ENCODE results near the gene LAMP1.
"Not testable (repeated sequence)": the region's sequence is repeated elsewhere in the genome, so short reads cannot be mapped to it uniquely, and the experiment has no call there.

Gene LAMP1

DNA sequence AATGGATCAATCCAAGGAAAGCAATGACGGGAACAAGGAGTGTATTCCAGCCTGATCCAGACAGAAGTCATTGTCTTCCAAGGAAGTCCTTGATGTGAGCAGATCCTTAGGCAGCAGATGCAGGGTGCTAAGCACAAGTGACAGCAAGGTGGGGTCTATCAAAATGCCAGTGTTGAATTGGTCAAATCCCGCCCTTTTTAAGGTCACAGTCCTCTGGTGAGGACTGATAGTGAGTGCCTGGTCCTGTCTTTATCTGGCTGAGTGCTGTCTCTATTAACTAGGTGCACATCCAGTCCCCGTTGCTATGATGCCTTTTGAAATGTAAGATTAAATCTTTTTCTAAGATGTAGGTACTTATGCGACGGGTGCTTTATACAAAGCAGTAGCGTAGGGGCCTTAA, 1.3 kb upstream of the LAMP1 start:
- Histone ChIP-seq H3K36me3 (0 out of 2 replicates have a peak, but pooled peaks cover 7% of the 10 kb centered on the region), H3K27me3 (peaks cover 38% of the 10 kb centered on the region), H3K9me3 (no peaks in the 10 kb centered on the region), H3K4me2 (peak overlapping the region; percentile 86), H3K4me3 (peak overlapping the region; percentile 93; the same call in 1 of the 2 replicates), H3K9ac (no peak overlapping the region), H3K27ac (no peak overlapping the region), H4K20me1 (peaks cover 34% of the 10 kb centered on the region), H3K4me1 (peaks cover 34% of the 10 kb centered on the region)
- no peak for TF ChIP-seq Cebpa-rat (IDR thresholded peaks at IDR 0.05)

DNA sequence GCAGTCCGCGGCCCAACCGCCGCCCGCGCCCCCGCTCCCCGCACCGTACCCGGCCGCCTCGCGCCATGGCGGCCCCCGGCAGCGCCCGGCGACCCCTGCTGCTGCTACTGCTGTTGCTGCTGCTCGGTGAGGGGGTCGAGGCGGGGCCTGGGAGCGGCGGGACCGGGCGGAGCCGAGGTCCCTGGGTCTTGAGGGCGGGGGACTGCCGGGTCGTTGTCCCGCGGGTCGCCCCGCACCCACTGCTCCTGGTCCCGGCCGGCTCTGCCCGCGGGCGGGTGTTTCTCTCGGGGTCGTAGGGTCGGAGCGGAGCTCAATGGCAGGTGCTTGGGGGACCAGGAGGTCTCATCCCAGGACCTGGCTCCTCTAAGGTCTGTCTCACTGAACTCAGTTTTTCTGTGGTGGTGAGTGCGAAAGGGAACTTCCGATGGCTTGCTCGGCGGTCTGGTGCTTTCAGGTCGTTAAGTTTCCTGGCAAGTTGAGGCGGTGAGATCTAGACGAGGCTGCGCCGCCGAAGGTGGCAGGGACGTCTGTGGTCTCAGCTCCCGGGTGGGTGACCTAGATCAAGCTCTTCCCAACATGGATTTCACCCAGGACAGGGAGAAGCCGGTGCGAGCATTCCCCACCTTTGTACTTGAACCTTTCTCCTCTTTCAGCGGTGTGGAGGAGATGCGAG, 467 bp downstream of the LAMP1 start:
- H3K4me2 ChIP-seq, result peak overlapping the region; percentile 93
- peak overlapping the region; percentile 93 for H3K4me3 ChIP-seq
- H3K27ac ChIP-seq, result peak overlapping the region; percentile 93
- H3K9me3 ChIP-seq, result no peaks in the 10 kb centered on the region
- peaks cover 26% of the 10 kb centered on the region for H3K4me1 ChIP-seq
- peak overlapping the region; percentile 96 for H3K9ac ChIP-seq
- peaks cover 14% of the 10 kb centered on the region; the same call in 1 of the 2 replicates for H3K36me3 ChIP-seq
- no peak for TF ChIP-seq Cebpa-rat (IDR thresholded peaks at IDR 0.05)
- H4K20me1 ChIP-seq, result peaks cover 49% of the 10 kb centered on the region
- peaks cover 21% of the 10 kb centered on the region for H3K27me3 ChIP-seq

DNA sequence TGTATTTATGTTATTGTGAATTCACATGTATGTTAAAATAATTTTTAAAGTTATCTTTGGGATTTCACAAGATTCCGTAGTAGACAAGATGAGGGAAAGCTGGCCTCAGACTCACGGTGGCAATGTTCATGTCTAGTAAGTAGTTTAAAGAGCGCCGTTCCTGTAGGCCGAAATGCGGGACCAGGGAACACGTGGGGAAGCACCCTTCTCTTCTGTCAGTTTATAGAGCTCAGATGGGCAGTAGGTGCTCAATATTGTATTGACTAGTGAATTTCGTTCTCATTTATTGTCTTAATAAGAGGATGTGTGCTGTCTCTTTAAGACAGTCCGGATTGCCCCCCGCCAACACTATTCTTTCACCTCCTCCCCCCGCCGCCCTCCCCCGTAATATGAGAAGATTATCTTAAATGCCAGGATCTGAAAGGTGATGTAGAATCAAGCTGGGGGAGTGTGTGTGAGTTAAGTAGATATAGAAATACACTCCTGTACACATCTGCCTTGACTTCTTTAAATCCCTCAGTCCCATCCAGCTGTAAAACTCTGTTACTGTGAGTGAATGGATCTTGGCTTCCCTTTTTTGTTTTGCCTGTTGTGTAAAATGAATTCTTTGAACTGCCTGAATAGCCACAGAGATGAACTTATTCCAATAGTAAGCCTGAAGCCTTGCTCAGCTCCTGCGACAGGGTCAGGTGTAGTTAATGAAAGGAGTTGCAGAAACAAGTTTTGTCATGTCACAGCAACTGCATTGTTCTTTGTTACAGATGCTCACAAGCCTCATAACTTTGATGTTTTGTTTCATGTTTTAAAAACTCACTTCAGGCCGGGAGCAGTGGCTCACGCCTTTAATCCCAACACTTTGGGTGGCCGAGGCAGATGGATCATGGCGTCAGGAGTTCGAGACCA, 1.3 kb downstream of the LAMP1 start:
- Histone ChIP-seq H3K4me1 (peaks cover 26% of the 10 kb centered on the region), H3K36me3 (peaks cover 22% of the 10 kb centered on the region), H4K20me1 (peaks cover 57% of the 10 kb centered on the region), H3K9ac (peak overlapping the region; percentile 96), H3K4me3 (peak overlapping the region; percentile 93), H3K4me2 (peak overlapping the region; percentile 93), H3K9me3 (no peaks in the 10 kb centered on the region), H3K27ac (peak overlapping the region; percentile 93), H3K27me3 (peaks cover 13% of the 10 kb centered on the region)
- TF ChIP-seq Cebpa-rat (IDR thresholded peaks at IDR 0.05), result no peak

DNA sequence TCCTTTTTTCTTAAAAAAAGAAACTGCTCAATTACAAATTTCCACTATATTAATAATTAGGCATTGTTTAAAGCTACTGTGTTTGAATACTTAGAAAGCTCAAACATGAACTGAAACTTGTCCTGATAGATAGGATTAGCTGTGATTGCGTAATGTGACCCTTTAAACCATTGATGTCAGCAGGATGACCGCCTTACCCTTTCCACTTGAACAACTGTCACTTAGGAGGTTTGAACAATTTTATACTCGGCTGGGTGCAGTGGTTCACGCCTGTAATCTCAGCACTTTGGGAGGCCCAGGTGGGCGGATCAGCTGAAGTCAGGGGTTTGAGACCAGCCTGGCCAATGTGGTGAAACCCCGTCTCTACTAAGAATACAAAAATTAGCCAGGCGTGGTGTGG, 2.9 kb downstream of the LAMP1 start:
- H3K4me2 ChIP-seq, result no peak overlapping the region
- H3K27ac ChIP-seq, result no peak overlapping the region
- H3K9ac ChIP-seq, result no peak overlapping the region
- peaks cover 23% of the 10 kb centered on the region for H3K36me3 ChIP-seq
- H3K4me3 ChIP-seq, result no peak overlapping the region
- H3K4me1 ChIP-seq, result peaks cover 26% of the 10 kb centered on the region
- H3K9me3 ChIP-seq, result no peaks in the 10 kb centered on the region
- TF ChIP-seq Cebpa-rat (IDR thresholded peaks at IDR 0.05), result peak; percentile 84; the same call in 1 of the 2 replicates
- peaks cover 74% of the 10 kb centered on the region for H4K20me1 ChIP-seq
- H3K27me3 ChIP-seq, result no peaks in the 10 kb centered on the region

DNA sequence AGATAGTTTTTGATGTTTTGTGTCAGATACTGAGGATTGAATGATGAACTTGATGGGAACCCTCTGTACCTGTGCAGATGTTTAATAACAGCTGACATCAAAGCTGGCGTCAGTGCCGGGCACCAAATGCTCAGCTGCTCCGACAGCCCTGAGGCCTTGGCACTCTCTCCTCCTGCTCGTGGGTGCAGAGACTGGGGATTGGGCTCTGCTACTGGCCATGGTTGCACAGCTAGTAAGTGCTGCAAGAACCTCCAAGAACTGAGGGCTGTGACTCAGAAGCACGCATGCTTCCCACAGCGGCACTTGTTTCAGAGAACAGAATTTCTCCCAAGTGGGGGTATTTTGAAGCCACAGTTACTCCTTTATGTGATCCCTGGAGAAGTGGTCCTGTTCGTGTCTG, 5.9 kb downstream of the LAMP1 start:
- H3K9me3 ChIP-seq, result no peaks in the 10 kb centered on the region
- no peaks in the 10 kb centered on the region for H3K27me3 ChIP-seq
- TF ChIP-seq Cebpa-rat (IDR thresholded peaks at IDR 0.05), result no peak
- peaks cover 46% of the 10 kb centered on the region for H3K36me3 ChIP-seq
- no peak overlapping the region for H3K27ac ChIP-seq
- H3K4me2 ChIP-seq, result no peak overlapping the region
- H4K20me1 ChIP-seq, result peaks cover 96% of the 10 kb centered on the region
- H3K4me1 ChIP-seq, result peaks cover 9% of the 10 kb centered on the region
- H3K9ac ChIP-seq, result no peak overlapping the region
- no peak overlapping the region for H3K4me3 ChIP-seq

DNA sequence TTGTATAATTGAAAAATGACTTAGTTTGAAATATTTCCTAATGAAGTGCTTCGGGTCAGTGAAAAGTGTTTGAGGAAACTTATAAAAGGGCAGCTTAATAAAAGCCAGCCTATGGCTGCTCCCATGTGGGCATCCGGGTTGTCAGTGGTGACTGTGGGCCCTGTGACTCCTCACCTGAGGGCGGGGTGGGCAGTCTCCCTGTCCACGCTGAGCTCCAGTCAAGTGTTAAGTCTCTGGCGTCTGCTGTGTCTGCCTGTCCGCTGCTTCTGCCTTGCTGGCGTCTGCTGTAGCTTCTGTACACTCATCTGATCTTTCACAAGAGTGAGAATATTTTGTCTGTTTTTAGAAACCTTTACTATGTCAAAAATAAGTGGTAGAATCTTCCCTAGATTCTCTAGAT, 7.1 kb downstream of the LAMP1 start:
- Histone ChIP-seq H3K9ac (peak overlapping the region; percentile 34; the same call in 1 of the 2 replicates), H3K27me3 (no peaks in the 10 kb centered on the region), H3K36me3 (peaks cover 47% of the 10 kb centered on the region), H3K4me3 (no peak overlapping the region), H3K4me2 (no peak overlapping the region), H3K9me3 (no peaks in the 10 kb centered on the region), H3K4me1 (no peaks in the 10 kb centered on the region; the same call in 1 of the 2 replicates), H3K27ac (no peak overlapping the region), H4K20me1 (peaks cover 97% of the 10 kb centered on the region)
- no peak for TF ChIP-seq Cebpa-rat (IDR thresholded peaks at IDR 0.05)

DNA sequence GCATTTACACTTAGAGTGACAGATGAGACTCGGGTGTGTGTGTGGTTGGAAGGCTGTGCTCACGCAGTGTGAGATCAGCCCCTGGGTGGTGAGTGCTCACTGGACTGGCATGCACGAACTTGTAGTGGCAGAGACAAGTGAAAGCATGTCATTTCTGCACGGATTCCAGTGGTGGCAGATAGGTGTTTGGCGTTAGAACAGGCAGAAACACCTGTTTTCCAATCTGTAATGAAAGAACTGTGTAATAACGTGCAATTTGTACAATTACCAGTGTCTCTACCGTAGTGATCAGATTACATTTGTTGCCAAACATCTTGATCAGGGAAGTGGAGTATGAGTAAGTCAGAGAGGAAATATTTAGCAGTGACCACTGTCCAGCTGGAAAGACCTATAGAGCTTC, 8.2 kb downstream of the LAMP1 start:
- Histone ChIP-seq H3K36me3 (peaks cover 58% of the 10 kb centered on the region), H4K20me1 (peaks cover 88% of the 10 kb centered on the region), H3K4me1 (no peaks in the 10 kb centered on the region), H3K27me3 (no peaks in the 10 kb centered on the region), H3K4me2 (no peak overlapping the region), H3K9me3 (no peaks in the 10 kb centered on the region), H3K27ac (no peak overlapping the region), H3K4me3 (no peak overlapping the region), H3K9ac (peak overlapping the region; percentile 22; the same call in 1 of the 2 replicates)
- no peak for TF ChIP-seq Cebpa-rat (IDR thresholded peaks at IDR 0.05)

DNA sequence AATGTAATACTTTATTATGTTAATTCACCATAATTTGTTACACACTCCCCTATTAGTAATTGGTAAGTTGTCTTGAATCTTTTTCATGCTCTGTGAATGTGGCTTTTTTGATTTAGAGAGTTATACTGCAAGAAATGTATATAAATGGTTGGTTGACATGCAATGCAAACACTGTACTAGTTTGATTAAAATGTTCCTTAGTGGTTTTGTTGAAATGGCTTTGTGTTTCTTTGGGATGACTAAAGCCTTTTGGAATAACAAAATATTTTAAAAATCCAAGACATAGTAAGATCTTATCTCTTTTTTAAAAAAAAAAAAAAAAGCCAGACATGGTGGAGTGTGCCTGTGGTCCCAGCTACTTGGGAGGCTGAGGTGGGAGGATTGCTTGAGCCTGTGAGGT, 10.5 kb downstream of the LAMP1 start:
- Histone ChIP-seq H3K4me1 (no peaks in the 10 kb centered on the region), H3K4me3 (no peak overlapping the region), H3K4me2 (no peak overlapping the region), H3K9me3 (no peaks in the 10 kb centered on the region), H3K27ac (no peak overlapping the region), H3K27me3 (no peaks in the 10 kb centered on the region), H4K20me1 (peaks cover 69% of the 10 kb centered on the region), H3K9ac (no peak overlapping the region), H3K36me3 (peaks cover 72% of the 10 kb centered on the region)
- no peak for TF ChIP-seq Cebpa-rat (IDR thresholded peaks at IDR 0.05)

DNA sequence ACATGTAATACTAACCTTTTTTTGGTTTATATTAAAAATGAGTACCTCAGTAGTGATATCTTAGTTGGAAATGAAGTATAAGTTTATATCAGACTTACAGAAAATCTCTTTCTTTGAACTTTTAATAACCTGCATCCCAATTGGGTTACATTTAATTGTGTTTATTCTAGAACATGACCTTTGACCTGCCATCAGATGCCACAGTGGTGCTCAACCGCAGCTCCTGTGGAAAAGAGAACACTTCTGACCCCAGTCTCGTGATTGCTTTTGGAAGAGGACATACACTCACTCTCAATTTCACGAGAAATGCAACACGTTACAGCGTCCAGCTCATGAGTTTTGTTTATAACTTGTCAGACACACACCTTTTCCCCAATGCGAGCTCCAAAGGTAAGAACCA, 12.4 kb downstream of the LAMP1 start:
- Histone ChIP-seq H3K4me3 (no peak overlapping the region), H3K36me3 (peaks cover 80% of the 10 kb centered on the region), H4K20me1 (peaks cover 69% of the 10 kb centered on the region), H3K4me2 (no peak overlapping the region), H3K9ac (no peak overlapping the region), H3K4me1 (no peaks in the 10 kb centered on the region), H3K27me3 (no peaks in the 10 kb centered on the region), H3K9me3 (no peaks in the 10 kb centered on the region), H3K27ac (no peak overlapping the region)
- no peak for TF ChIP-seq Cebpa-rat (IDR thresholded peaks at IDR 0.05)

DNA sequence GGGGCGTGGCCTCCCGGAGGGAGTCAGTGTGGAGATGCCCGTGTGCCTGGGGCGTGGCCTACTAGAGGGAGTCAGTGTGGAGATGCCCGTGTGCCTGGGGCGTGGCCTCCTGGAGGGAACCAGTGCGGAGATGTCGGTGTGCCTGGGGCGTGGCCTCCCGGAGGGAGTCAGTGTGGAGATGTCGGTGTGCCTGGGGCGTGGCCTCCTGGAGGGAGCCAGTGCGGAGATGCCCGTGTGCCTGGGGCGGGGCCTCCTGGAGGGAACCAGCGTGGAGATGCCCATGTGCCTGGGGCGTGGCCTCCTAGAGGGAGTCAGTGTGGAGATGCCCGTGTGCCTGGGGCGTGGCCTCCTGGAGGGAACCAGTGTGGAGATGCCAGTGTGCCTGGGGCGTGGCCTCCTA, 17.1 kb downstream of the LAMP1 start:
- H3K4me2 ChIP-seq, result not testable (repeated sequence)

DNA sequence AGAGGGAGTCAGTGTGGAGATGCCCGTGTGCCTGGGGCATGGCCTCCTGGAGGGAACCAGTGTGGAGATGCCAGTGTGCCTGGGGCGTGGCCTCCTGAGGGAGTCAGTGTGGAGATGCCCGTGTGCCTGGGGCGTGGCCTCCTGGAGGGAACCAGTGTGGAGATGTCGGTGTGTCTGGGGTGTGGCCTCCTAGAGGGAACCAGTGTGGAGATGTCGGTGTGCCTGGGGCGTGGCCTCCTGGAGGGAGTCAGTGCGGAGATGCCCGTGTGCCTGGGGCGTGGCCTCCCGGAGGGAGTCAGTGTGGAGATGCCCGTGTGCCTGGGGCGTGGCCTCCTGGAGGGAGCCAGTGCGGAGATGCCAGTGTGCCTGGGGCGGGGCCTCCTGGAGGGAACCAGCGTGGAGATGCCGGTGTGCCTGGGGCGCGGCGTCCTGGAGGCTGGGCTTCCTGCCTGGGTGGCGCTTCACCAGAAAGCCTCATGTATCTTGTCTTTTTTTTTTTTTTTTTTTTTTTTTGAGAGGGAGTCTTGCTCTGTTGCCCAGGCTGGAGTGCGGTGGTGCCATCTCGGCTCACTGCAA, 17.9 kb downstream of the LAMP1 start:
- H4K20me1 ChIP-seq, result peaks cover 70% of the 10 kb centered on the region
- not testable (repeated sequence) for H3K4me3 ChIP-seq, H3K9me3 ChIP-seq

More for the DNA sequence above, 17.1 kb downstream of the LAMP1 start:
- H3K9ac ChIP-seq, H3K9me3 ChIP-seq, H3K27me3 ChIP-seq, H3K4me3 ChIP-seq, H3K27ac ChIP-seq, H3K4me1 ChIP-seq: not testable (repeated sequence)
- Histone ChIP-seq H3K36me3 (peaks cover 91% of the 10 kb centered on the region), H4K20me1 (peaks cover 63% of the 10 kb centered on the region)

More for the DNA sequence above, 17.9 kb downstream of the LAMP1 start:
- H3K4me1 ChIP-seq, H3K27me3 ChIP-seq, H3K4me2 ChIP-seq, H3K27ac ChIP-seq, H3K9ac ChIP-seq: not testable (repeated sequence)
- peaks cover 91% of the 10 kb centered on the region for H3K36me3 ChIP-seq
